SK-N-SH treated with all-trans-retinoic acid at 6 μM for 48 hours (cell line): ENCODE results near the gene MMP17.

ENCODE experiments used
- ATAC-seq: fragments of 200-7000 bp; cut with Tn5 transposase; 3 replicates; pipeline ENCODE4 v1.9.1; 2020; ENCODE audit warnings: mild to moderate bottlenecking, moderate library complexity
- ARNTL ChIP-seq: fragments of 450-650 bp; formaldehyde crosslinking; IDR thresholded peaks from 2 replicates; pipeline ENCODE4 v1.5.0; 2020; ENCODE audit warnings: low read depth, mild to moderate bottlenecking, moderate library complexity, borderline replicate concordance
- BACH2 ChIP-seq: fragments of 250-450 bp; sonication (Bioruptor Pico); IDR thresholded peaks from 2 replicates; pipeline ENCODE4 v1.9.0; 2021; ENCODE audit warnings: mild to moderate bottlenecking, borderline replicate concordance
- CSDC2 ChIP-seq: fragments of 250-450 bp; sonication (Bioruptor Pico); IDR thresholded peaks from 2 replicates; pipeline ENCODE4 v1.5.0; 2020; ENCODE audit warnings: mild to moderate bottlenecking, moderate library complexity
- ESRRG ChIP-seq: fragments of 250-450 bp; sonication (Bioruptor Pico); IDR thresholded peaks from 2 replicates; pipeline ENCODE4 v1.6.1; 2021; ENCODE audit warnings: mild to moderate bottlenecking
- GLIS3 ChIP-seq: fragments of 250-450 bp; sonication (Bioruptor Pico); IDR thresholded peaks from 2 replicates; pipeline ENCODE4 v1.5.0; 2020; ENCODE audit warnings: mild to moderate bottlenecking, moderate library complexity
- ISL1 ChIP-seq: fragments of 250-450 bp; sonication (Bioruptor Pico); IDR thresholded peaks from 2 replicates; pipeline ENCODE4 v2.1.2; 2022; ENCODE audit warnings: mild to moderate bottlenecking, moderate library complexity
- OSR1 ChIP-seq: fragments of 250-450 bp; sonication (Bioruptor Pico); IDR thresholded peaks from 2 replicates; pipeline ENCODE4 v1.8.0; 2022; ENCODE audit warnings: moderate library complexity, mild to moderate bottlenecking, inconsistent platforms
- PPARA ChIP-seq: fragments of 250-450 bp; sonication (Bioruptor Pico); IDR thresholded peaks from 2 replicates; pipeline ENCODE4 v1.5.0; 2020; ENCODE audit warnings: mild to moderate bottlenecking, borderline replicate concordance
- SNAI2 ChIP-seq: fragments of 250-450 bp; sonication (Bioruptor Pico); IDR thresholded peaks from 2 replicates; pipeline ENCODE4 v1.5.0; 2020; ENCODE audit warnings: mild to moderate bottlenecking, moderate library complexity
- TOX ChIP-seq: fragments of 250-450 bp; sonication (Bioruptor Pico); IDR thresholded peaks from 2 replicates; pipeline ENCODE4 v1.8.0; 2021; ENCODE audit warnings: mild to moderate bottlenecking, moderate library complexity, borderline replicate concordance
- ZC3H10 ChIP-seq: fragments of 250-450 bp; sonication (Bioruptor Pico); IDR thresholded peaks from 2 replicates; pipeline ENCODE4 v1.5.1; 2021; ENCODE audit warnings: mild to moderate bottlenecking, moderate library complexity
- ZFP30 ChIP-seq: fragments of 450-650 bp; formaldehyde crosslinking; IDR thresholded peaks from 2 replicates; pipeline ENCODE4 v1.5.0; 2022; ENCODE audit warnings: mild to moderate bottlenecking, moderate library complexity
- ZNF565 ChIP-seq: fragments of 450-650 bp; formaldehyde crosslinking; conservative IDR thresholded peaks from 2 replicates; pipeline ENCODE4 v1.5.0; 2020; ENCODE audit warnings: low read depth, mild to moderate bottlenecking, moderate library complexity
- ZNF70 ChIP-seq: fragments of 450-650 bp; formaldehyde crosslinking; IDR thresholded peaks from 2 replicates; pipeline ENCODE4 v1.5.0; 2020; ENCODE audit warnings: mild to moderate bottlenecking, moderate library complexity
- ZNF8 ChIP-seq: fragments of 450-650 bp; formaldehyde crosslinking; IDR thresholded peaks from 2 replicates; pipeline ENCODE4 v1.5.0; 2020; ENCODE audit warnings: mild to moderate bottlenecking, moderate library complexity
- TF ChIP-seq, protein P1 (sequence below): fragments of 250-450 bp; sonication (Bioruptor Pico); IDR thresholded peaks from 2 replicates; pipeline ENCODE4 v1.8.0; 2020; ENCODE audit warnings: mild to moderate bottlenecking, moderate library complexity, borderline replicate concordance
- TF ChIP-seq, protein P2 (sequence below): fragments of 250-450 bp; sonication (Bioruptor Pico); IDR thresholded peaks from 2 replicates; pipeline ENCODE4 v1.5.1; 2020; ENCODE audit warnings: low read depth, mild to moderate bottlenecking, moderate library complexity
- TF ChIP-seq, protein P3 (sequence below): fragments of 250-450 bp; sonication (Bioruptor Pico); IDR thresholded peaks from 2 replicates; pipeline ENCODE4 v1.8.0; 2021; ENCODE audit warnings: low read depth, mild to moderate bottlenecking, moderate library complexity, borderline replicate concordance
- TF ChIP-seq, protein P4 (sequence below): fragments of 250-450 bp; sonication (Bioruptor Pico); IDR thresholded peaks from 2 replicates; pipeline ENCODE4 v1.5.0; 2020; ENCODE audit warnings: mild to moderate bottlenecking, moderate library complexity
- TF ChIP-seq, protein P5 (sequence below): fragments of 250-450 bp; sonication (Bioruptor Pico); IDR thresholded peaks from 2 replicates; pipeline ENCODE4 v1.5.1; 2021; ENCODE audit warnings: mild to moderate bottlenecking, moderate library complexity

MMP17 gene

GRCh38 chr12:131862084-131862441 is 33.9 kb downstream of the MMP17 start:
- ATAC-seq, result no peak
- TF ChIP-seq SNAI2 (CRISPR knock-in tag) (no peak), ZNF70 (CRISPR knock-in tag) (no peak), ESRRG (no peak), ZFP30 (CRISPR knock-in tag) (no peak)
- TF ChIP-seq, protein P1, sequence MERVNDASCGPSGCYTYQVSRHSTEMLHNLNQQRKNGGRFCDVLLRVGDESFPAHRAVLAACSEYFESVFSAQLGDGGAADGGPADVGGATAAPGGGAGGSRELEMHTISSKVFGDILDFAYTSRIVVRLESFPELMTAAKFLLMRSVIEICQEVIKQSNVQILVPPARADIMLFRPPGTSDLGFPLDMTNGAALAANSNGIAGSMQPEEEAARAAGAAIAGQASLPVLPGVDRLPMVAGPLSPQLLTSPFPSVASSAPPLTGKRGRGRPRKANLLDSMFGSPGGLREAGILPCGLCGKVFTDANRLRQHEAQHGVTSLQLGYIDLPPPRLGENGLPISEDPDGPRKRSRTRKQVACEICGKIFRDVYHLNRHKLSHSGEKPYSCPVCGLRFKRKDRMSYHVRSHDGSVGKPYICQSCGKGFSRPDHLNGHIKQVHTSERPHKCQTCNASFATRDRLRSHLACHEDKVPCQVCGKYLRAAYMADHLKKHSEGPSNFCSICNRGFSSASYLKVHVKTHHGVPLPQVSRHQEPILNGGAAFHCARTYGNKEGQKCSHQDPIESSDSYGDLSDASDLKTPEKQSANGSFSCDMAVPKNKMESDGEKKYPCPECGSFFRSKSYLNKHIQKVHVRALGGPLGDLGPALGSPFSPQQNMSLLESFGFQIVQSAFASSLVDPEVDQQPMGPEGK (CRISPR knock-in tag), result no peak
- TF ChIP-seq, protein P2, sequence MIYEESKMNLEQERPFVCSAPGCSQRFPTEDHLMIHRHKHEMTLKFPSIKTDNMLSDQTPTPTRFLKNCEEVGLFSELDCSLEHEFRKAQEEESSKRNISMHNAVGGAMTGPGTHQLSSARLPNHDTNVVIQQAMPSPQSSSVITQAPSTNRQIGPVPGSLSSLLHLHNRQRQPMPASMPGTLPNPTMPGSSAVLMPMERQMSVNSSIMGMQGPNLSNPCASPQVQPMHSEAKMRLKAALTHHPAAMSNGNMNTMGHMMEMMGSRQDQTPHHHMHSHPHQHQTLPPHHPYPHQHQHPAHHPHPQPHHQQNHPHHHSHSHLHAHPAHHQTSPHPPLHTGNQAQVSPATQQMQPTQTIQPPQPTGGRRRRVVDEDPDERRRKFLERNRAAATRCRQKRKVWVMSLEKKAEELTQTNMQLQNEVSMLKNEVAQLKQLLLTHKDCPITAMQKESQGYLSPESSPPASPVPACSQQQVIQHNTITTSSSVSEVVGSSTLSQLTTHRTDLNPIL (CRISPR knock-in tag), result no peak

- TF ChIP-seq, protein P2 (CRISPR knock-in tag), result no peak
- TF ChIP-seq ISL1 (no peak), BACH2 (CRISPR knock-in tag) (no peak), ARNTL (CRISPR knock-in tag) (no peak), TOX (CRISPR knock-in tag) (no peak), ZNF70 (CRISPR knock-in tag) (no peak), GLIS3 (CRISPR knock-in tag) (no peak), ZFP30 (CRISPR knock-in tag) (no peak), CSDC2 (no peak), SNAI2 (CRISPR knock-in tag) (no peak), ZNF8 (CRISPR knock-in tag) (no peak), ZNF565 (CRISPR knock-in tag) (no peak), ZC3H10 (CRISPR knock-in tag) (no peak), ESRRG (no peak), OSR1 (no peak), PPARA (CRISPR knock-in tag) (no peak)
- TF ChIP-seq, protein P1 (CRISPR knock-in tag), result no peak
- TF ChIP-seq, protein P3, sequence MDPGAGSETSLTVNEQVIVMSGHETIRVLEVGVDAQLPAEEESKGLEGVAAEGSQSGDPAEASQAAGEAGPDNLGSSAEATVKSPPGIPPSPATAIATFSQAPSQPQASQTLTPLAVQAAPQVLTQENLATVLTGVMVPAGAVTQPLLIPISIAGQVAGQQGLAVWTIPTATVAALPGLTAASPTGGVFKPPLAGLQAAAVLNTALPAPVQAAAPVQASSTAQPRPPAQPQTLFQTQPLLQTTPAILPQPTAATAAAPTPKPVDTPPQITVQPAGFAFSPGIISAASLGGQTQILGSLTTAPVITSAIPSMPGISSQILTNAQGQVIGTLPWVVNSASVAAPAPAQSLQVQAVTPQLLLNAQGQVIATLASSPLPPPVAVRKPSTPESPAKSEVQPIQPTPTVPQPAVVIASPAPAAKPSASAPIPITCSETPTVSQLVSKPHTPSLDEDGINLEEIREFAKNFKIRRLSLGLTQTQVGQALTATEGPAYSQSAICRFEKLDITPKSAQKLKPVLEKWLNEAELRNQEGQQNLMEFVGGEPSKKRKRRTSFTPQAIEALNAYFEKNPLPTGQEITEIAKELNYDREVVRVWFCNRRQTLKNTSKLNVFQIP (CRISPR knock-in tag), result no peak
- TF ChIP-seq, protein P4, sequence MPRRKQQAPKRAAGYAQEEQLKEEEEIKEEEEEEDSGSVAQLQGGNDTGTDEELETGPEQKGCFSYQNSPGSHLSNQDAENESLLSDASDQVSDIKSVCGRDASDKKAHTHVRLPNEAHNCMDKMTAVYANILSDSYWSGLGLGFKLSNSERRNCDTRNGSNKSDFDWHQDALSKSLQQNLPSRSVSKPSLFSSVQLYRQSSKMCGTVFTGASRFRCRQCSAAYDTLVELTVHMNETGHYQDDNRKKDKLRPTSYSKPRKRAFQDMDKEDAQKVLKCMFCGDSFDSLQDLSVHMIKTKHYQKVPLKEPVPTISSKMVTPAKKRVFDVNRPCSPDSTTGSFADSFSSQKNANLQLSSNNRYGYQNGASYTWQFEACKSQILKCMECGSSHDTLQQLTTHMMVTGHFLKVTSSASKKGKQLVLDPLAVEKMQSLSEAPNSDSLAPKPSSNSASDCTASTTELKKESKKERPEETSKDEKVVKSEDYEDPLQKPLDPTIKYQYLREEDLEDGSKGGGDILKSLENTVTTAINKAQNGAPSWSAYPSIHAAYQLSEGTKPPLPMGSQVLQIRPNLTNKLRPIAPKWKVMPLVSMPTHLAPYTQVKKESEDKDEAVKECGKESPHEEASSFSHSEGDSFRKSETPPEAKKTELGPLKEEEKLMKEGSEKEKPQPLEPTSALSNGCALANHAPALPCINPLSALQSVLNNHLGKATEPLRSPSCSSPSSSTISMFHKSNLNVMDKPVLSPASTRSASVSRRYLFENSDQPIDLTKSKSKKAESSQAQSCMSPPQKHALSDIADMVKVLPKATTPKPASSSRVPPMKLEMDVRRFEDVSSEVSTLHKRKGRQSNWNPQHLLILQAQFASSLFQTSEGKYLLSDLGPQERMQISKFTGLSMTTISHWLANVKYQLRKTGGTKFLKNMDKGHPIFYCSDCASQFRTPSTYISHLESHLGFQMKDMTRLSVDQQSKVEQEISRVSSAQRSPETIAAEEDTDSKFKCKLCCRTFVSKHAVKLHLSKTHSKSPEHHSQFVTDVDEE (CRISPR knock-in tag), result no peak
- TF ChIP-seq, protein P5, sequence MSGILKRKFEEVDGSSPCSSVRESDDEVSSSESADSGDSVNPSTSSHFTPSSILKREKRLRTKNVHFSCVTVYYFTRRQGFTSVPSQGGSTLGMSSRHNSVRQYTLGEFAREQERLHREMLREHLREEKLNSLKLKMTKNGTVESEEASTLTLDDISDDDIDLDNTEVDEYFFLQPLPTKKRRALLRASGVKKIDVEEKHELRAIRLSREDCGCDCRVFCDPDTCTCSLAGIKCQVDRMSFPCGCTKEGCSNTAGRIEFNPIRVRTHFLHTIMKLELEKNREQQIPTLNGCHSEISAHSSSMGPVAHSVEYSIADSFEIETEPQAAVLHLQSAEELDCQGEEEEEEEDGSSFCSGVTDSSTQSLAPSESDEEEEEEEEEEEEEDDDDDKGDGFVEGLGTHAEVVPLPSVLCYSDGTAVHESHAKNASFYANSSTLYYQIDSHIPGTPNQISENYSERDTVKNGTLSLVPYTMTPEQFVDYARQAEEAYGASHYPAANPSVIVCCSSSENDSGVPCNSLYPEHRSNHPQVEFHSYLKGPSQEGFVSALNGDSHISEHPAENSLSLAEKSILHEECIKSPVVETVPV (CRISPR knock-in tag), result no peak
- no peak for ATAC-seq
Observed at GRCh38 chr12:131862600-131862993, 34.4 kb downstream of the MMP17 start.
